ES-I3 (cell line): Measurements from ENCODE around the gene GABRR3.

Source experiments
- H3K36me3 ChIP-seq: 2 replicates; pipeline ENCODE4 v1.6.1; 2013; ENCODE audit warnings: mild to moderate bottlenecking, low read length, control low read depth, moderate library complexity; ENCODE audit not compliant: insufficient read depth
- H3K4me1 ChIP-seq: 2 replicates; pipeline ENCODE4 v1.6.1; 2013; ENCODE audit warnings: mild to moderate bottlenecking, control low read depth, low read length; ENCODE audit not compliant: insufficient read depth
- H3K9ac ChIP-seq: 2 replicates; pipeline ENCODE4 v1.6.1; 2013; ENCODE audit warnings: low read depth, mild to moderate bottlenecking, low read length, moderate library complexity
- H3K9me3 ChIP-seq: 2 replicates; pipeline ENCODE4 v1.6.1; 2013; ENCODE audit warnings: mild to moderate bottlenecking, low read length, moderate library complexity; ENCODE audit not compliant: control insufficient read depth, insufficient read depth

The GABRR3 gene

GRCh38 chr3:97949110-97949485 lies 86.0 kb downstream of the GABRR3 start:
- Histone ChIP-seq H3K36me3 (peaks cover 4% of the 10 kb centered on the region; the same call in 1 of the 2 replicates), H3K9me3 (no peaks in the 10 kb centered on the region)

DNA sequence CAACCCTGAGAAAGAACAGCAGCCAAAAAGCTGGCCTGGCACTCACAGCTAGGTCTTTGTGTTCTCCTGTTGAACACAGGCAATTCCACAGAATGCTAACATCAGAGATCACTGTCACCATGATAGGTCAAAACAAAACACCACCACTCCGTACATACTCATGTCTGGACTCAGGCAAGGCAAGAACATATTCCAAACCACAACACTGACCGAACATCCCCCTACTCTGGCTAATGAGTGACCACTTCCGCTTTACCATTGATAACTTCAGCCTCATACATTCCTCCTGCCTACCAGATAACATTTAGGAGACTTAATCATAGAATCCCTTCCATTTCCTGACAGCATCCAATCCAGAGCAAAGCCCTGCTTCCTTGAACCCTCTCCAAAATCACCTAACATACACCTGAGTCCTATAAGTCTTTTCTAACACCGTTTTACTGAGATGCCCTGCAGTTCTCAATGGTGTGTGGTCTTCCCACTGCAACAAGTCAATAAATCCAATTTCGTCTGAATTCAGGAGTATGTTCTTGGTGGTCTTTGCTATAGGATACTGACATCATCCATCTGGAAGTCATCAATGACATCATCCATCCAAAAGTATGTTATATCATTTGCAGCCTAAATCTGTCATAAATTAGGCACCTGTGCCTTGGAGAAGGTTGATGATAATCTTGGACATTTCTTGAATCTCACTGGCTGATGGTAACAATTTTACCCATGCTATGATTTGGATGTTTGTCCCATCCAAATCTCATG lies 86.6 kb downstream of the GABRR3 start:
- Histone ChIP-seq H3K36me3 (peaks cover 4% of the 10 kb centered on the region; the same call in 1 of the 2 replicates), H3K9ac (no peak overlapping the region), H3K4me1 (no peaks in the 10 kb centered on the region)

More at GRCh38 chr3:97949110-97949485, 86.0 kb downstream of the GABRR3 start:
- no peaks in the 10 kb centered on the region for H3K4me1 ChIP-seq
- no peak overlapping the region for H3K9ac ChIP-seq

DNA sequence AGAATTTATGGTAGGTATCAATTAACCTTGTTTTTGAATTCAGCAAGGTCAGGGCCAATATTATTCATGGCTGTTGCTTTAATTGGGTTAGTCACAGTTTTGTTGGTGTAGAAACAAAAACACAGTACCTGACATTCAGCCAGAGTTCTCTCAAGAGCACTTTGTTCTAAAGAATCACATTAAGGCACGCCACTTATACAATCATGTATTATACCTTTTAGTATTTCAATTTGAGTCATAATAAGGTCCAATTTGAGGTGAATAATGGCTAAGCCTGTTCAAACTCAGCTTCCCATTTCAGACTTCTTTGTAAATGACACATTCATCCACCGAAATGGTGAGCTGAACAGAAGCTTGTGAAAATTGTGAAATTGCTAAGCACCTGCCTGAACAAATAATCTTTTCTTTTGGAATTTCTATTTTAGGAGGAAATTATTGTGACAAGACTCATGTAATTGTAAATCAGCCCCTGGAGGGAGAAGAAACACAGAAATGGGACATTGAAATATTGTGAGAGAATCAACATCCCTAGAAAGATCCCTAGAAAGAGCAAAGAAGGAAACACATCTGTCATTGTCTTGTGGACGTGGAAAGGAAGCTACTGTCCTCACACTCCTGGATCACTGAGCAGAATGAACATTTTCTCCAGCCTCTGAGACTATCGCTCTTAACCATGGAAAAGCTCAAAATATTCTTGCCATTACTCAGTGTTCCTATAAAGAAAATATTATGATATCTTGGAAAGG lies 92.1 kb downstream of the GABRR3 start:
- H3K9ac ChIP-seq, result no peak overlapping the region
- H3K9me3 ChIP-seq, result no peaks in the 10 kb centered on the region
- peaks cover 2% of the 10 kb centered on the region; the same call in 1 of the 2 replicates for H3K36me3 ChIP-seq
- H3K4me1 ChIP-seq, result no peaks in the 10 kb centered on the region

More for the DNA sequence above, 86.6 kb downstream of the GABRR3 start:
- no peaks in the 10 kb centered on the region for H3K9me3 ChIP-seq

- H3K9ac ChIP-seq, result no peak overlapping the region
- H3K9me3 ChIP-seq, result no peaks in the 10 kb centered on the region
- H3K36me3 ChIP-seq, result peaks cover 4% of the 10 kb centered on the region; the same call in 1 of the 2 replicates
- H3K4me1 ChIP-seq, result no peaks in the 10 kb centered on the region
Measured at GRCh38 chr3:97940034-97940433, 95.1 kb downstream of the GABRR3 start.

DNA sequence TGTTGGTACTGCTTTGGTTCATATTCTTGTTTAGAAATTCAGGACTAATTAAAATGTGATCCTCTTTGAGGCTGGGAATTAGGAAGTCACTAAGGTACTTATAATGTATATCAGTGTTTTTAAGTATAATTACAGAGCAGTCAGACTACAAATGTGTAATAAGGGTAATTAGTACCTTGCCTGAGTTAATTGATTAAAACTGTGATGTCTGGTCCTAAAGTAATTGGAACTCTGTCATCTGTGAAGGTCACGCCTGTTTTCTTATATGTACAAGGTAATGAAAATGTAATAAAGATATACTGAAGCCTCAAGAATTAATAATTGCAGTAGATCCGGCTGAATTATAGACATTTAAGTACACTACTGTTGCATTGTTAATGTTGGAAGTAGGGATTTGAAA lies 95.7 kb downstream of the GABRR3 start:
- peaks cover 4% of the 10 kb centered on the region; the same call in 1 of the 2 replicates for H3K36me3 ChIP-seq
- H3K9me3 ChIP-seq, result no peaks in the 10 kb centered on the region
- H3K9ac ChIP-seq, result no peak overlapping the region
- no peaks in the 10 kb centered on the region for H3K4me1 ChIP-seq

DNA sequence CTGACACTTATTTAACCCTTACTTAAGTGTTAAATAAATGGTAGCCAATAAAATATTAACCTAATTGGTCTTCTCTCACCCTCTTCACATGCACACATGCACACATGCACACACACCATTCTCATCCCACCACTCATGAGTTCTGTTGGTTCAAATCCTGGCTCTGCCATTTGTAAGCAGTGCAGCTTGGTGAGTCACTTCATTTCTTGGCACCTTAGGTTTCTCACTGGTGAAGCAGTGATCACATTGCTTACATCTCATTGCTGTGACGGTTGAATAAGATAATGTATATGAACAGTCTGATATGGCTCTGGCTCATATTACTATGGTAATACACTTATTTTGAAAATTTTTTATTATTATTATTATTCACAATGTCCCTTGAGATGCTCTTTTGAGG lies 96.7 kb downstream of the GABRR3 start:
- Histone ChIP-seq H3K36me3 (peaks cover 8% of the 10 kb centered on the region; the same call in 1 of the 2 replicates), H3K9me3 (no peaks in the 10 kb centered on the region), H3K4me1 (no peaks in the 10 kb centered on the region), H3K9ac (no peak overlapping the region)

GRCh38 chr3:97937205-97937604 lies 97.9 kb downstream of the GABRR3 start:
- Histone ChIP-seq H3K4me1 (no peaks in the 10 kb centered on the region), H3K36me3 (peaks cover 8% of the 10 kb centered on the region; the same call in 1 of the 2 replicates), H3K9me3 (no peaks in the 10 kb centered on the region), H3K9ac (no peak overlapping the region)

DNA sequence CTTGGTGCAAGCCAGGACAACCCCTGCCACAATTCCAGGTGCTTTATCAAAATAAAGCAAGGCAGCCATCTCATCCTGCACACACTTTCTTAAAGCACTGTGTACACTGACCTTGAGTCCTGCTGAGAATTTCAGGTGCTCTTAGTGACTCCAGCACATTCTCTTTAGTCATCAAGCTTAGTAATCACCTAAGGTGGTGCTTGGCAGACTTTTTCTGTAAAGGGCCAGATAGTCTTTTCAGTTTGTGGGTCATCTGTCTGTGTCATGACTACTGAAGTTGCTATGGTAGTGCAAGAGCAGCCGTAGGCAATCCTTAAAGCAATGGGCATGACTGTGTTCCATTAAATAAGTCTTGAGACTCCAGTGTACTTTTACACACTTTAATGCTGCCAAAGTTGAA lies 99.3 kb downstream of the GABRR3 start:
- Histone ChIP-seq H3K4me1 (no peaks in the 10 kb centered on the region), H3K9me3 (no peaks in the 10 kb centered on the region), H3K9ac (no peak overlapping the region), H3K36me3 (peaks cover 8% of the 10 kb centered on the region; the same call in 1 of the 2 replicates)
